Large intestine (tissue), 3 donors: ENCODE measurements around the gene LCN6. TPM values are rescaled to one million over a fixed set of nuclear protein-coding genes. Genes with fewer than 3 reads are reported as not detected.

Experiments
- DNase-seq, 2 donors: peaks; one replicate each; pipeline versions ENCODE4 v3.0.0 to v3.0.0-alpha.2; 2013
- H3K27ac ChIP-seq: one replicate; pipeline ENCODE4 v1.5.1; 2013; ENCODE audit warnings: low read length
- H3K27me3 ChIP-seq: 2 replicates; pipeline ENCODE4 v1.6.1; 2013; ENCODE audit warnings: low read length; ENCODE audit not compliant: control insufficient read depth, insufficient read depth
- H3K36me3 ChIP-seq: 2 replicates; pipeline ENCODE4 v1.6.1; 2013; ENCODE audit warnings: low read length; ENCODE audit not compliant: control insufficient read depth, insufficient read depth
- H3K4me1 ChIP-seq: one replicate; pipeline ENCODE4 v1.6.1; 2013; ENCODE audit warnings: low read length; ENCODE audit not compliant: control insufficient read depth, insufficient read depth
- H3K4me3 ChIP-seq: one replicate; pipeline ENCODE4 v1.5.1; 2013; ENCODE audit warnings: low read length
- H3K9me3 ChIP-seq: one replicate; pipeline ENCODE4 v1.6.1; 2013; ENCODE audit warnings: mild to moderate bottlenecking, low read depth, low read length, moderate library complexity; ENCODE audit not compliant: control insufficient read depth
- WGBS: methylation state at CpG from one replicate; pipeline ENCODE4 v1.1.5; 2013; ENCODE audit warnings: low lambda C conversion rate; ENCODE audit not compliant: insufficient coverage; 5-methylcytosine and 5-hydroxymethylcytosine counted together
- polyA plus RNA-seq: library from polyadenylated mRNA; unstranded; fragments of 120-200 nt; gene quantifications from one replicate; pipeline ENCODE4 v1.2.1, GENCODE V29; 2013

The LCN6 gene
- polyA plus RNA-seq, 1 donor = 2.8 TPM

DNA sequence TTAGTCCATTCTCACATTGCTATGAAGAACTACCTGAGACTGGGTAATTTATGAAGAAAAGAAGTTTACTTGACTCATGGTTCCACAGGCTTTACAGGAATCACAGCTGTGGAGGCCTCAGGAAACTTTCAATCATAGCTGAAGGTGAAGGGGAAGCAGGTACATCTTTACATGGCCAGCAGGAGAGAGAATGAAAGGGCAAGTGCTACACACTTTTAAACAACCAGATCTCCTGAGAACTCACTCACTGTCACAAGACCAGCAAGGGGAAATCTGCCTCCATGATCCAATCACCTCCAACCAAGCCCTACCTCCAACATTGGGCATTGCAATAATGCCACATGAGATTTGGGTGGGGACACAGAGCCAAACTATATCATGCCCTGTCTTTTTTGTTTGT lies 3.5 kb upstream of the LCN6 start:
- Histone ChIP-seq H3K27me3 (peaks cover 6% of the 10 kb centered on the region), H3K36me3 (no peaks in the 10 kb centered on the region), H3K27ac (no peak overlapping the region), H3K4me1 (no peaks in the 10 kb centered on the region), H3K4me3 (no peak overlapping the region), H3K9me3 (peaks cover 26% of the 10 kb centered on the region)
- DNase-seq = no peak

DNA sequence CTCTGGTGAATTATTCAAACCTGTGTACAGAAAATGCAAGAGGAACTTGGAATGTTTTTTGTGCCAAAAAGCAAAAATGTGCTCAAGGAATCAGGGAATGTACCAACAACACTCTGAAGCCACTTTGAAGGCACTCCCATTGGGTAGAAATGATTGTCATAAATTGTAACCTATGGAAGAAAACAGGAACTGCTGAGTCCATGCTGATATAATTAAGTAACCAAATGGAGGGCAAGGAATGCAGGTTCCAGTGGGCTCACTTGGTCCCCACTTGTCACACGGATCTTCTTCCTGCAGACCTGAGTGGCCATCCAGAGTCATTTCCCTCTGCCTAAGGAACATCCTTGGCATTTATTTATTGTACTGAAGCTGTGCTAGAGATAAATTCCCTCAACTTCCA lies 2.9 kb upstream of the LCN6 start:
- Histone ChIP-seq H3K4me3 (no peak overlapping the region), H3K36me3 (no peaks in the 10 kb centered on the region), H3K4me1 (no peaks in the 10 kb centered on the region), H3K27ac (no peak overlapping the region), H3K9me3 (peaks cover 22% of the 10 kb centered on the region), H3K27me3 (peaks cover 6% of the 10 kb centered on the region)
- no CpG with 5 or more reads among the region's 1 CpG for WGBS
- DNase-seq = no peak

DNA sequence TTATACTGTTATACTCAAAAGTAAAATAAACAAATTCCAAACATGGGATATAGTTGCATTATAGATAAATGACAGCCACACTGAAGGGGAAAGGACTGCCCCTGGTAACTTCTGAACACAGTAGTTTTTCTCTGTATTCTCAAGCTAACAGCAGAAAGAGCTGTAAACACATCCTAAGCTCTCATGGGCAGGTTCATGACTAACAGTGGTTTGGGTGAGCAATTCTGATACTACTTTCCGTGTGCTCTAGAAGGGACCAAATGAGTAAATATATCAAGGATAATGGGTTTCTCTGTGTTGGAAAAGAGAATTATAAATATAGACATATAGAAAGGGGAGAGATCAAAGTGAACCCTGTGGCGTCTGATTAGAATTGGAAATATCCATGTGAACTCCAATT lies 2.2 kb upstream of the LCN6 start:
- peaks cover 6% of the 10 kb centered on the region for H3K27me3 ChIP-seq
- peaks cover 18% of the 10 kb centered on the region for H3K9me3 ChIP-seq
- no peak for DNase-seq
- WGBS = 47% methylated on average over 2 of the region's 2 CpGs
- H3K27ac ChIP-seq = no peak overlapping the region
- no peaks in the 10 kb centered on the region for H3K4me1 ChIP-seq
- H3K4me3 ChIP-seq = no peak overlapping the region
- no peaks in the 10 kb centered on the region for H3K36me3 ChIP-seq

DNA sequence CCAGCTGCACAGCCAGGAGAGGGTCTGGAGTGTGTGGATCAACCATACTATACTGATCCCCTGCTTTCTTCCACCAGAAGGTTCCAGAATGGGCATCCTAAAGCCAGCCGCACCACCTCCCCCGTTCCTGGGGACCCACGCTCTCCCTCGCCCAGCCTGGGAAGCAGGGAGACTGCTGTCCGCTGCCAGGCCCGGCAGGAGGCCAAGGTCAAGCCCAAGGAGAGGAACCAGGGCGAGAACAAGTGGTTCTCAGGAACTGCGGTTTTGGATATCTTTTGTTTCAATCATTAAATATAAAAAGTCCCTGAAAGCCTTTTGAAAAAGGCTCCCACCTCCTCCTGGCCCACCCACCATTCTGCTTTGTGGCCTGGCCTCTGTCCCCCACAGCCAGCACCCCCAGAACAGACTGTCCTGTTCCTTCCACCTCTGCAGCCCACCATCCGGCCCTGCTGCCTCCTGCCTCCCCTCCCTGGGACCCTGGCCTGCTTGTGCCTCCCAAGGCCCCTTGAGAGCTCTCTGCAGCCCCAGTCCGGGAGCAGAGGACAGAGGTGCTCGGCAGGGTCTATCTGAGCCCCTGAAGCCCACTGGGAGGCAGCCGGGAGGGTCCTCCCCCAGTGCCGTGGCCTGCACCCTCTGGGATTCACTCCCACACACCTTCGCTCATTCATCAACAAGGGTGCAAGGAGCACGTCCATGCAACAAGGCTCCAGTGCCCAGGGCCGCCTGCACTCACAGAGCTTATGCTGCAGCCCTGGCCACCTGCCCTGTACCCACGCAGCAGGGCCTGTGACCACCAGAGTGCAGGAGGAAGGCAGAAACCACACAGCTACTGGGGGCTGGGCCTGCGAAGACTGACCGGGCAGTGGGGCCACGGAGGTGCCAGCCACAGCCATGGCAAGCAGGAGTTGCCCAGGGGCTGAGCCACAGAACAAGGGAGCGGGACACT lies 614 bp upstream of the LCN6 start:
- Histone ChIP-seq H3K4me1 (no peaks in the 10 kb centered on the region), H3K9me3 (peaks cover 16% of the 10 kb centered on the region), H3K4me3 (no peak overlapping the region), H3K27ac (no peak overlapping the region), H3K27me3 (peaks cover 6% of the 10 kb centered on the region), H3K36me3 (no peaks in the 10 kb centered on the region)
- no peak for DNase-seq
- whole genome bisulfite sequencing = no CpG with 5 or more reads among the region's 21 CpGs

DNA sequence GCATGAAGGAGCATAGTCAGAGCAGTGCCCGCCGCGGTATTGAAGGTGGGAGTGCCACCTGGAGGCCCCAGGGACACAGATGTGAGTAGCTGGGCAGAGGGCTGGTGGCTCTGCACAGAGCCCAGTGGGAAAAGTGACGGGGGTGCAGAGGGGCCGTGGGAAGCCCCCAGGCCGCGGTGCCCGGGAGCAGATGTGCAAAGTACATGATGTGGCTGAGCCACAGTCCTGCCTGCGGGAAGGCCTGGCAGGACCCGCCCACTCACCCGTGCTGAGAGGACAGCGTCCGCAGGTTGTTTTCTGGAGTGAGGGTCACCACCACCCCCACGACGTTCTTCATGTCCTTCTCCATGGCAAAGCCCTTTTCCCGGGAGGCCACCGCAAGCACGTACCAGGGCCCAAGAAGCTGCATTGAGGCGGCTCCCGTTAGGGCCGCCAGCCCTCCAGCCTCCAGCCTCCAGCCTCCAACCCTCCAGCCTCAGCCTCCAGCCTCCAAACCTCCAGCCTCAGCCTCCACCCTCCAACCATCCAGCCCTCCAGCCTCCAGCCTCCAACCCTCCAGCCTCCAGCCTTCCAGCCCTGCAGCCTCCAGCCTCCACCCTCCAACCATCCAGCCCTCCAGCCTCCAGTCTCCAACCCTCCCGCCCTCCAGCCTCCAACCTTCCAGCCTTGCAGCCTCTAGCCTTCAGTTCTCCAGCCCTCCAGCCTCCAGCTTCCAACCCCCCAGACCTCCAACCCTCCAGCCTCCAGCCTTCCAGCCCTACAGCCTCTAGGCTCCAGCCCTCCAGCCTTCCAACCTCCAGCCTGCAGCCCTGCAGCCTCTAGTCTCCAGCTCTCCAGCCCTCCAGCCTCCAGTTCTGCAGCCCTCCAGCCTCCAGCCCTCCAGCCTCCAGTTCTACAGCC lies 914 bp downstream of the LCN6 start:
- no peaks in the 10 kb centered on the region for H3K36me3 ChIP-seq
- peaks cover 8% of the 10 kb centered on the region for H3K4me1 ChIP-seq
- H3K9me3 ChIP-seq = peaks cover 10% of the 10 kb centered on the region
- H3K4me3 ChIP-seq = no peak overlapping the region
- H3K27me3 ChIP-seq = peaks cover 6% of the 10 kb centered on the region
- no peak for DNase-seq
- H3K27ac ChIP-seq = no peak overlapping the region
- WGBS = no CpG with 5 or more reads among the region's 22 CpGs

DNA sequence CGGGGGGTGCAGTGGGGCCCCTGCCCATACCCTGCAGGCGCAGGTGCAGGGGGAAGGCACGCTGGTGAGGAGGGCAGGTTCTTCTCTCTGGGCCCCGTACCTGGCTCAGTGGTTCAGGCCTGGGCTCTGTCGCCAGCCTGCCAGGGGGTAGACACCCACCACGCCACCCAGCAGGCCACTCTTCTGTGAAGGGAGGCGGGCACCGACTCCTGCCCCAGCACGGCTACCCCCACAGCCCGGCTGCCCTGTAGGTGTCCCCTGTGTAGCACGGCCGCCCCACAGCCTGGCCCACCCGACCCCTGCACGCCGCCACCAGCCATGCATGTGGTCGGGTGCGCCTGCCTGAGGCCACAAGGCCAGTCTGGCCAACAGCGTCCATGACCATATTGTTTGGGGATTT lies 1.7 kb downstream of the LCN6 start:
- Histone ChIP-seq H3K36me3 (no peaks in the 10 kb centered on the region), H3K4me3 (no peak overlapping the region), H3K4me1 (peaks cover 16% of the 10 kb centered on the region), H3K27ac (no peak overlapping the region), H3K27me3 (peaks cover 13% of the 10 kb centered on the region), H3K9me3 (peaks cover 6% of the 10 kb centered on the region)
- DNase-seq = no peak
- 80% methylated on average over 1 of the region's 18 CpGs for WGBS

DNA sequence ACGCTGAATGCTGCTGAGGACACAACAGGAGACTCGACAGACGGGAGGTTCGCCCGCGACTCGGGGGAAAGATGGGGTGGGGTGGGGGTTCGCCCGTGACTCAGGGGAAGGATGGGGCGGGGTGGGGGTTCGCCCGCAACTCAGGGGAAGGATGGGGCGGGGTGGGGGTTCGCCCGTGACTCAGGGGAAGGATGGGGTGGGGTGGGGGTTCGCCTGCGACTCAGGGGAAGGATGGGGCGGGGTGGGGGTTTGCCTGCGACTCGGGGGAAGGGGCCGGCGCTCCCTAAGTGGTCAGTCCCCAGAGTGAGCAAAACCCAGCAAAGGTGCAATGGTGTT lies 2.2 kb downstream of the LCN6 start:
- WGBS = no CpG with 5 or more reads among the region's 22 CpGs

DNA sequence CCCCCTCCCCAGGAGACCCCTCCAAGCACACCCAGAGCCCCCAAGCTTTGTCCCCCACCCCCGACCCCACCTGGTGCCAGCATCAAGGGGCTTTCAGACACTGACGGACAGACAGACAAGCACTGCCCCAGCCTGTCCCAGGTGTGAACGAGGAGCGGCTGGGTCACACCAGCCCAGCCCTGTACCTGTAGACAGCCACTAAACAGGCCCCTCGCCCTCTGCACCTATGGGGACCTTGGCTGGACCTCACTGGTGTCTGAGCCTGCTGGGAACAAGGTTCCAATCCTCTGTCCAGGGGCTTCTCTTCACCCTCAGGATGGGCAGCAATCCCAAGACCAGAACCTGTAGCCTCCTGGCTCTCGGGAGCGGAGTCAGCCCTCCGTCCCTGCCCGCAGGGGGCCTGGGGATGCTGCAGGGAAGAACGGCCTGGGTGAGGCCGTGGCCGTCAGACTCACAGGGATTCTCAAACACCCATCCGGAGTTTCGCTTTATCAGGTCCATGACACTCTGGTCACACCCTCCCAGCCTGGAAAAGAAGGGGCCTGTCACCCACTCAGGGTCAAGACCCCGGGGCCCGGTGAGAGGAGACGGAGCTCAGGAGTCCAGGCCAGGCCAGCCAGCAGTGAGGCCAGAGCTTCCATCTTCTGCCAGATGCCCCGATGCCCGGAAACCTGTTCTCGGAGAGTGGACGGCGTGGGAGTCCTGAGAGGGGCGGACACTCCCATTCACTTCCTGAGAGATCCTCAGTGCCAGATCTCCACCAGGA lies 2.8 kb downstream of the LCN6 start:
- no peak overlapping the region for H3K4me3 ChIP-seq
- WGBS = no CpG with 5 or more reads among the region's 23 CpGs
- no peaks in the 10 kb centered on the region for H3K36me3 ChIP-seq
- peaks cover 19% of the 10 kb centered on the region for H3K27me3 ChIP-seq
- H3K9me3 ChIP-seq = peaks cover 12% of the 10 kb centered on the region
- DNase-seq = no peak
- peaks cover 26% of the 10 kb centered on the region for H3K4me1 ChIP-seq
- H3K27ac ChIP-seq = no peak overlapping the region

More for the DNA sequence above, 2.2 kb downstream of the LCN6 start:
- Histone ChIP-seq H3K27ac (no peak overlapping the region), H3K4me3 (no peak overlapping the region), H3K4me1 (peaks cover 21% of the 10 kb centered on the region), H3K27me3 (peaks cover 18% of the 10 kb centered on the region), H3K36me3 (no peaks in the 10 kb centered on the region), H3K9me3 (peaks cover 7% of the 10 kb centered on the region)
- DNase-seq = no peak

DNA sequence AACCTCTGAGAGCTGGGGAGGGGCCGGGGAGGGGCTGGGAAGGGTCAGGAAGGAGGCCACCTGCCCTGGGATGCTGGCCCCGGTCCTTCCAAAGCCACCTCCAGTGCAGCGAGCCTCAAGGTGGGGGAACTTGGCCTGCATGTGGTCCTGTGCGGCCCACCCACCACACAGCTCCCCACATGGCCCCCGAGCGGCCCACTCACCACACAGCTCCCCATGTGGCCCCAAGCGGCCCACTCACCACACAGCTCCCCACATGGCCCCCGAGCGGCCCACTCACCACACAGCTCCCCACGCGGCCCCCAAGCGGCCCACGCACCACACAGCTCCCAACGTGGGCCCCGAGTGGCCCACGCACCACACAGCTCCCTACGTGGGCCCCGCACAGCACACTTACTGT lies 3.6 kb downstream of the LCN6 start:
- H3K4me1 ChIP-seq = peaks cover 30% of the 10 kb centered on the region
- peaks cover 18% of the 10 kb centered on the region for H3K9me3 ChIP-seq
- peaks cover 24% of the 10 kb centered on the region for H3K27me3 ChIP-seq
- H3K36me3 ChIP-seq = no peaks in the 10 kb centered on the region
- no CpG with 5 or more reads among the region's 18 CpGs for WGBS
- no peak overlapping the region for H3K27ac ChIP-seq
- DNase-seq = no peak
- no peak overlapping the region for H3K4me3 ChIP-seq

DNA sequence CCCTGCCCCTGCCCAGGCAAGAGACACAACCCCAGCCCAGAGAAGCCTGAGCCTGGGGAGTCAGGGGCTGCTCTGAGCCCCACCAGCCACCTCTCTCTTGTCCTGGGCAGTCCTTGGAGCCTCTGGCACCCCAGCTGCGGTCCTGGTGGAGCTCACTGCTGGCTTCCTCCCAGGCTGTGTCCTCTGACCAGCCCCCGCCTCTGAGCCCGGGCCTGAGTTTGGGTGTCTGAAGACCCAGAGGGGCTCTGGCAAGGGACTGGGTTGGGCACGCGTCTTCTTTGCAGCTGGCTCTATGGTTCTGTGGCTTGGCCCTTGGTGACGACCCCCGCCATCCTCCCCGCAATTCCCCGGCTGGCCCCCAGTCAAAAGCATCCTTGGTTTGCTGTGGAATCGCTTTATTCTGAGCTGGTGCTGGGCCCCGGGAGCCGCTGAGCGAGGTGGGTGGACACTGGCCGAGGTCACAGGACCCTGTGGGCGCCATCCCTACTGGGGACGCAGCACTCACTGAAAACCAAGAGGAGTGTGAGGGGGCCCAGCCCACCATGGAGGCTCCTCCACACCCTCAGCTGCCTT lies 4.6 kb downstream of the LCN6 start:
- H3K27me3 ChIP-seq = peaks cover 24% of the 10 kb centered on the region
- H3K36me3 ChIP-seq = no peaks in the 10 kb centered on the region
- no peak overlapping the region for H3K27ac ChIP-seq
- DNase-seq = no peak
- H3K9me3 ChIP-seq = peaks cover 26% of the 10 kb centered on the region
- peaks cover 30% of the 10 kb centered on the region for H3K4me1 ChIP-seq
- no CpG with 5 or more reads among the region's 16 CpGs for WGBS
- no peak overlapping the region for H3K4me3 ChIP-seq
